Epithelial cell of proximal tubule (primary cell): ENCODE measurements around the gene DCAF12. TPM values are rescaled to one million over a fixed set of nuclear protein-coding genes. Genes with fewer than 3 reads are reported as not detected.

Experiments used
- DNase-seq: peaks from one replicate; pipeline ENCODE4 v3.0.0-alpha.2; 2011; ENCODE audit warnings: low read depth
- H3K4me3 ChIP-seq: 2 replicates; pipeline ENCODE4 v1.5.1; 2011; ENCODE audit warnings: low read depth, mild to moderate bottlenecking, low read length
- total RNA-seq: library from RNA; depleted of rRNA; stranded (reverse); fragments of >200 nt; gene quantifications from 2 replicates; pipeline ENCODE4 v1.2.3, GENCODE V29; 2015
- TF ChIP-seq, protein P1 (sequence below): conservative IDR thresholded peaks from 2 replicates; pipeline ENCODE4 v1.5.1; 2012; ENCODE audit warnings: low read depth, mild to moderate bottlenecking, low read length

Gene DCAF12
- total RNA-seq, 1 donor from 2014 or later = 26.2 TPM

DNA sequence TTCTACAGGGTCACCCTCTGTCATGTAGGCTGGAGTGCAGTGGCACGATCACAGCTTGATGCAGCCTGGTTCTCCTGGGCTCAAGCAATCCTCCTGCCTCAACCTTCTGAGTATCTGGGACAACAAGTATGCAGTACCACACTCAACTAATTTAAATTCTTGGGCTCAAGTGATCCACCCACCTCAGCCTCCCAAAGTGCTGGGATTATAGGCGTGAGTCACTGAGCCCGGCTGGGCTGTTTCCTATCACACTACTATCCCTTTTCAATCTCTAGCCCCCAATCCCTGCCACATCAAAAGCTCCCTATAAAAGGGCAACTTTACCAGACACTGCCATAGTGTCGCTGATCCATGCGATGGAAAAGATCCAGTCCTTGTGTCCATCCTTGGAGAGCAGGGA is 20.4 kb downstream of the DCAF12 start:
- DNase-seq = no peak
- TF ChIP-seq, protein P1, sequence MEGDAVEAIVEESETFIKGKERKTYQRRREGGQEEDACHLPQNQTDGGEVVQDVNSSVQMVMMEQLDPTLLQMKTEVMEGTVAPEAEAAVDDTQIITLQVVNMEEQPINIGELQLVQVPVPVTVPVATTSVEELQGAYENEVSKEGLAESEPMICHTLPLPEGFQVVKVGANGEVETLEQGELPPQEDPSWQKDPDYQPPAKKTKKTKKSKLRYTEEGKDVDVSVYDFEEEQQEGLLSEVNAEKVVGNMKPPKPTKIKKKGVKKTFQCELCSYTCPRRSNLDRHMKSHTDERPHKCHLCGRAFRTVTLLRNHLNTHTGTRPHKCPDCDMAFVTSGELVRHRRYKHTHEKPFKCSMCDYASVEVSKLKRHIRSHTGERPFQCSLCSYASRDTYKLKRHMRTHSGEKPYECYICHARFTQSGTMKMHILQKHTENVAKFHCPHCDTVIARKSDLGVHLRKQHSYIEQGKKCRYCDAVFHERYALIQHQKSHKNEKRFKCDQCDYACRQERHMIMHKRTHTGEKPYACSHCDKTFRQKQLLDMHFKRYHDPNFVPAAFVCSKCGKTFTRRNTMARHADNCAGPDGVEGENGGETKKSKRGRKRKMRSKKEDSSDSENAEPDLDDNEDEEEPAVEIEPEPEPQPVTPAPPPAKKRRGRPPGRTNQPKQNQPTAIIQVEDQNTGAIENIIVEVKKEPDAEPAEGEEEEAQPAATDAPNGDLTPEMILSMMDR = no peak
- no peak overlapping the region for H3K4me3 ChIP-seq

DNA sequence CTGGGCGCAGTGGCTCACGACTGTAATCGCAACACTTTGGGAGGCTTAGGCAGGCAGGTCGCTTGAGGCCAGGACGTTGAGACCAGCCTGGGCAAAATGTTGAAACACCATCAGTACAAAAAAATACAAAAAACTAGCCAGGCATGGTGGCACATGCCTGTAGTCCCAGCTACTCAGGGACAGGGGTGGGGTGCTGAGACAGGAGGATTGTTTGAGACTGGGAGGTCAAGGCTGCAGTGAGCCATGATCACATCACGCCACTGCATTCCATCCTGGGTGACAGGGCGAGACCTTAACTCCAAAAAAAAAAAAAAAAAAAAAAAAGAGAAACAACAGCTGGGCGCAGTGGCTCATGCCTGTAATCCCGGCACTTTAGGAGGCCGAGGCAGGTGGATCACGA is 23.7 kb downstream of the DCAF12 start:
- H3K4me3 ChIP-seq = no peak overlapping the region
- TF ChIP-seq, protein P1 = no peak

DNA sequence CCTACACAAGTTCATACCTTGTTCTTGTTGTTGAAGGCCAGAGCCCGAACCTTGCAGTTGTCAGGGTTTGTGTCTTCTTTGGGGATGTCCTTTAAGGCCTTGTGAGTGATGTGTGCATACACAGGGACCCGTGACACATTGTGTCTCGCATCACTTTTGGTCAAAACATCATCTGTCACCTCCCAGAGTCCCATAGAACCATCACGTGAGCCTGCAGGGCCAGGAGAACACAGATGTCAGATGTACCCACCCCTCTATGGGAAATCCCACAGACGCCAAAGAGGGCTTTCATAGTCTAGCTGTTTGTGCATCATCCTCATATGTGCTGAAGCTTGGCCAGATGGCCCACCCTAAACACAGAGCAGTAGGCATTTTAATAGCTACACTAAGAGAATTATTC is 28.2 kb downstream of the DCAF12 start:
- no peak for DNase-seq
- H3K4me3 ChIP-seq = no peak overlapping the region
- TF ChIP-seq, protein P1 = no peak

More for the DNA sequence above, 23.7 kb downstream of the DCAF12 start:
- DNase-seq = no peak

DNA sequence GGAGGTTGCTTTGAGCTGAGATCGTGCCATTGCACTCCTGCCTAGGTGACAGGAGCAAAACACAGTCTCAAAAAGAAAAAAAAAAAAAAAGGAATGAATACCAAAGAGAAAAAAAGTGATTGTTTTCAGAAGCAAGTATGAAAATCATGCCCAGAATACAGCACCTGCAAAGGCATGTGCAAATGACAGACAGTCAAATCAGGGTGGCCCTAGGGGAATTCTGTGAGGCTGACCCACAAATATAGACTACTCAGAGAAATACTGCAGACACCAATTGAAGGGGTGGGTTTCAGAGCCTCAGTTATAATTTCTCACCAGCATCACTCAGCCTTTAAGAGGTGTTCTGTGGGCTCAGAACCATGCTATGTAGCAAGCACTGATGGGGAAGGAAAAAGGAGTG is 28.6 kb downstream of the DCAF12 start:
- H3K4me3 ChIP-seq = no peak overlapping the region
- DNase-seq = no peak
- TF ChIP-seq, protein P1 = no peak

DNA sequence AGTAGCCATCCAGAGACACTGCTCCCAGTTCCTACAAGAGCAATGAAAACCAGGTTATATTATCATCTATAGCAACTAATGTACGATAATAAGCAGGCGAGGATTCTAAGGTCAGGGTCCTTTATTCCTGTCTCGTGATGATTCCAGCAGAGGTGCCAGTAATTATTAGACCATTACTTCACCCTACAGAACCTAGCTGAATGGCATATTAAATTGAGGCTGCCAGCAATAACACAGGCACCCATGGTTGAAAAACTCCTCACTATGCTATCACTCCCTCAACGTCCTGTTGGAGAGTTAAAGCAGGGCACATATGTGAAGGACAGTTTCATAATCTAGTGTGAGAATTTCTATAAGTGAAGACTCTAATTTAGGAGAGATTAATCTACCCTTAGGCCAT is 29.7 kb downstream of the DCAF12 start:
- no peak for DNase-seq
- H3K4me3 ChIP-seq = no peak overlapping the region
- TF ChIP-seq, protein P1 = no peak

DNA sequence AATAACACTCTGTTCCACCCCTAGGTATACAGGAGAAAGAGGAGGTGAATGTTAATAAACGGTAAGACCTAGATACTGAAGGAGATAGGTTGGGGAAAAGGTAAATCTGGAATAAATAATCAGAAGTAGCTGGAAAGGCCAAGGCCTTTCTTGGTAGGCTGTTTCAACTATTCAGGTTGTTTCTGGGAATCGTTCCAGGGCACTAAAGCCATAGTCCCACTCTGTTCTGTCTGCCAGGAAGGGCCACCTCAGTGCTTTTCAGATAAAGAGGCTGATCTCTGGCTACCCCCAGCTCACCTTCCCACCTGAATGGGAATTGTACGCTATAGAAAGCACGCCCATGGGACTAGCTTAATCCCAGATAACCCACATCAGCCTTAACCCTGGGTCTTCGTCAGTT is 32.9 kb downstream of the DCAF12 start:
- TF ChIP-seq, protein P1 = no peak
- DNase-seq = no peak
- no peak overlapping the region for H3K4me3 ChIP-seq

DNA sequence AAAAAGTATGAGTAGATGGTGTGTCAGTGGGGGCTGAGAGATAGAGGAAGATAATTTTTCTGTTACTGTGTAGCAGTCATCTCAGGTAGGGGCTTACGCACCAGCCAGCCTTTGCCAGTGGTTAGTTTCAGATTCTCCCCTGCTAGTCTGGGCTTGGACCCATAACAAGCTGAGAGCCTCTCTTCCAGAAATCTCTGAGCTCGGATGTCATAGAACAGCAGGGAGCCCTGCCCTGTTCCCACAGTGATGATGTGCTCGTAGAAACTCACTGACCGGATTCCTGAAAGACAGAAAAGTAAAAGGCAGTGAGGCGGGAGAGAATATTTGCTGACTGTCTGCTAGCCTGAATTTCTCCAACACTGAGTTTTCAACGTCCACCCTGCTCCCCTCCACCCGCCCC is 37.2 kb downstream of the DCAF12 start:
- TF ChIP-seq, protein P1 = no peak
- no peak for DNase-seq
- H3K4me3 ChIP-seq = no peak overlapping the region
